Heart left ventricle (tissue), 13 donors: Measurements from ENCODE around the gene ERBB2.

Experiments
- POLR2A ChIP-seq, 2 donors: fragments of 450-650 bp; IDR thresholded peaks; one replicate each; pipeline ENCODE4 v1.6.1; 2017; ENCODE audit warnings: antibody characterized with exemption in 2 of 2, mild to moderate bottlenecking in 2 of 2, moderate library complexity in 2 of 2
- TF ChIP-seq, protein P1 (sequence below), 12 donors: fragments of 200-600 bp; sonication (generic) in 4 of 12; IDR thresholded peaks; one replicate each; pipeline versions ENCODE4 v1.5.0 to v1.8.0; 2018 to 2022; ENCODE audit warnings: antibody characterized with exemption in 12 of 12, mild to moderate bottlenecking in 5 of 12
- donor health status: ischemic (EF 13 %, LVEDD 7.1; RV severe dilation, severe dysfunction).
- donor health status: DM: no; HTN: yes; CAD: no.
- donor health status: DM: no; HTN: no; CAD: no.
- donor health status: ischemic (EF 25% LVEDD 6.9; RV normal size, moderate dysfunction).
- donor health status: ischemic (EF 25% LVEDD 5.7; RV mildly dilated, moderate dysfunction).
- donor health status: ischemic (EF 35%, LVEDD 5.7; RV mildly dilated, moderate dysfunction).
- donor health status: nonischemic (EF 11% LVEDD 7.7; RV severe dilation, severe dysfunction).
- donor health status: DM: yes; HTN: yes; CAD: no.
- donor health status: PGD.
- donor health status: ischemic (EF 29% LVEDD 5.4; RV normal size, mild dysfunction).
- donor health status: nonischemic (EF 23%, LVEDD 6.1; RV moderate dilation, normal function).

- TF ChIP-seq, protein P1, sequence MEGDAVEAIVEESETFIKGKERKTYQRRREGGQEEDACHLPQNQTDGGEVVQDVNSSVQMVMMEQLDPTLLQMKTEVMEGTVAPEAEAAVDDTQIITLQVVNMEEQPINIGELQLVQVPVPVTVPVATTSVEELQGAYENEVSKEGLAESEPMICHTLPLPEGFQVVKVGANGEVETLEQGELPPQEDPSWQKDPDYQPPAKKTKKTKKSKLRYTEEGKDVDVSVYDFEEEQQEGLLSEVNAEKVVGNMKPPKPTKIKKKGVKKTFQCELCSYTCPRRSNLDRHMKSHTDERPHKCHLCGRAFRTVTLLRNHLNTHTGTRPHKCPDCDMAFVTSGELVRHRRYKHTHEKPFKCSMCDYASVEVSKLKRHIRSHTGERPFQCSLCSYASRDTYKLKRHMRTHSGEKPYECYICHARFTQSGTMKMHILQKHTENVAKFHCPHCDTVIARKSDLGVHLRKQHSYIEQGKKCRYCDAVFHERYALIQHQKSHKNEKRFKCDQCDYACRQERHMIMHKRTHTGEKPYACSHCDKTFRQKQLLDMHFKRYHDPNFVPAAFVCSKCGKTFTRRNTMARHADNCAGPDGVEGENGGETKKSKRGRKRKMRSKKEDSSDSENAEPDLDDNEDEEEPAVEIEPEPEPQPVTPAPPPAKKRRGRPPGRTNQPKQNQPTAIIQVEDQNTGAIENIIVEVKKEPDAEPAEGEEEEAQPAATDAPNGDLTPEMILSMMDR (IDR thresholded peaks at IDR 0.05) = no peak
- no peak for TF ChIP-seq POLR2A (IDR thresholded peaks at IDR 0.05)
These were observed 38.7 kb downstream of the ERBB2 start for GRCh38 chr17:39738568-39738901.
